NK-92 (cell line): ENCODE measurements around the gene USH1G.
A peak's percentile ranks its signal among the peaks of the same experiment; 100 is the strongest.
"Not testable (repeated sequence)": the region's sequence is repeated elsewhere in the genome, so short reads cannot be mapped to it uniquely, and the experiment has no call there.

Source experiments
- DNase-seq: peaks from one replicate; lab custom pipeline; 2025; ENCODE audit not compliant: unreplicated experiment; lab: John Stamatoyannopoulos, UW

The USH1G gene

DNA sequence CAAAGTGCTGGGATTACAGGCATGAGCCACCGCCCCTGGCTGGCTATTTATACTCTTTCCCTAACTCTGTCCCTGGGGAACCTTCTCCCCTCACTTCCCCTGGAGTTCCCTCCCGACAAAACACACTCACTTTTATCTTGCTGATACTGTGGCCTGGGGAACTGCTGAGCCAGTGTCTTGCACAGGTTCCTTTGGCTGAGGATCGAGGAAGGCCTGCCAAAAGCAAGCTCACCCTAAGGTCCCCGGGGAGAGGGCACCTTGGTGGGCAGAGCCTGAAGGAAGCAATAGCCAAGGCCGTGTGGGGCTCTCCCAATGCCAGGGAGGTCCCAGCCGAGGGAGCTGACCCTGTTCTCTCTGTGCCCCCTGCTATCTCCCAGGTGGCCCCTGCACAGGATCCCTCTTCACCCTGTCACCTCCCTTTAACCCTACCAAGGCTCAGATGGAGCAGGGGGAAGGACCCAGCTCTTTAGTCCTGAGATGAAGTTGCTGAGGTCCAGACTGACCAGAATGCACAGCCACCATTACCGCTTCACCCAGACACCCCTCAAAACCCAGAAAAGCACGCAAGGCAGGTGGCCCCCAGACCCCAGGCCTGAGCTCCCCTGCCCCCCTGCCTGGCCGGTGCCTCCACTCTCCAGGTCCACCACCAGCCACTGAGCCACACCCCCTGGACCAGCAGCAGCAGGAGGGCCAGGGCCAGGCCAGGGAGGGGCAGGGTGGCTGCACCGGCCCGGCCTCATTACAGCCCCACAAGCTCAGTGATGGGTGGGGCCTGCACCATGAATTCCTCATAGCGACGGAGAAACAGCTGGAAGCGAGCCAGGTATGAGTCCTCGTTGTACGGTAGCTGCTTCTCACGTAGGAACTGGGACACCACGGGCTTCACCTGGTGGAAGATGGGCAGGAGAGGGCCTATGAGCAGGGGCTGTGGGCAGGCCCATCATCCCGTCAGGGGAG lies 45.2 kb downstream of the USH1G start:
- DNase-seq, result no peak

- DNase-seq, result no peak
These were observed 47.0 kb downstream of the USH1G start for GRCh38 chr17:74875977-74876593.

GRCh38 chr17:74875155-74875976 lies 47.7 kb downstream of the USH1G start:
- DNase-seq, result no peak

GRCh38 chr17:74874615-74875037 lies 48.4 kb downstream of the USH1G start:
- no peak for DNase-seq

GRCh38 chr17:74873874-74874614 lies 49.0 kb downstream of the USH1G start:
- DNase-seq, result no peak

- peak; percentile 93 for DNase-seq
These were observed 49.8 kb downstream of the USH1G start for GRCh38 chr17:74873037-74873873.

DNA sequence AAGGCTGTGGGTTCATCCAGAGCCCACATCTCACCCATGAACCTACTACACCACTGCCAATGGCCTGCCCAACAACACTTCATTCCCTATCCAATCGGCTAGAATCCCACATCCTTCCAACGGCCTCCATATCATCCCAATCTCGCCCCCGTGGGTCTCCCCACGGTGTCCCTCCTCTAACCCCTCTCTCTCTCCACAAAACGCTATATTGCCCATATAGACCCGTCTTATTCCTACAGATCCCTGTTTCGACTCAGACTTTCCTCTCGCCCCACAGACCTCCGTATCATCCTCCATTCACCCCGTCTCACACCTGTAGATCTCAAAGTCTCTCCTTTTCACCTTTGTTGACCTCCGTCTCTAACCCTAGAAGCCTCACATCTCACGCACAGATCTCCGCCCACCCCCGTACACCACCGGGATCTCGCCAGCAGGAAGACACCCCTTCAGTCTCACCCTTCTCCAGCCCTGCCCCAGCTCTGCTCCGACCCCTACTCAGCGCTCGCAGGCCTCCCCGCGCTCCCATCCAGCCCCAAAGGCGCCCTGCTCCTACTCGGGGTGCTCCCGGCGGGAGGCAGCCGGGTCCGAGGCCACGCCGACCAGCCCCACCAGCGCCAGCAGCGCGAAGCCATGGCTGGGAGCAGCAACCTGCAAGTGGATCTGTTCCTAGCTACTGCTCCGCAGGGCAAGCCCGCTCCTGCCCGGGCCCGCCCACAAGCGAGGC lies 50.6 kb downstream of the USH1G start, which contains the start of gene FDXR:
TSS of gene FDXR (minus strand) at position 682 of the 724 bp plus-strand sequence. CDS start at position 632, 50 bp downstream.
- DNase-seq, result no peak

DNA sequence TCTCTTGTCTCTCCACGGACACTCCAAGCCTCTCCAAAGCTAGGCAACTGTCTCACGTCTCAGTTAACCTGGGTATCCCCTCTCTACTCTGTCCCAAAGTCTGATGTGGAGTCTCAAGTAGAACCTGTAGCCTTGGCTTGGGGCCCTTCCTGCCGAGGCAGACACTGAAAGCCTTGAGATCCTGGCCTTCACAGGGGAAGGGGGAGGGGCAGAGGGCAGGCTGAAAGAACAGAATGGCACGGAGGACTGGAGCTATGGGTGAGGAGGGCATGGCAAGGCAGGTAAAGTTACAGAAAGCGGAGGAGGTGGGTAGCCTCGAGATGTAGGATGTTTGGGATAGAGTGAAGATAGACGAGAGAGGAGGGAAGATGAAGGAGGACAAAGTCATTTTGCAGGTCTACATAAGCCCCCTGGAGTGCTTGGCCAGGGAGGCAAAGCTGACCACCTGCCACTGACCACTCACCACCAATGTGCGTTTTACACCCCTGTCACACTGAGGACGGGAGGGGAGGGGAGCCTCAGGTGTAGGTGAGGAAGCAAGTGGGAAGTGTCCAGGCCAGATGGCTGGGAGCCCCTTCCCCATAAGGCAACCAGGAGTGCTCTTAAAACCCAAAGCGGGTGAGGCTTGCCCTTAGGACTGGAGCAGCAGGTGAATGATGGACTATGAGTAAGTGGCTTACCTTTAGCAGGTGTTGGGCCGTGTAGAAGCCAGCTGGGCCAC lies 51.5 kb downstream of the USH1G start:
- no peak for DNase-seq

GRCh38 chr17:74870512-74870911 lies 52.5 kb downstream of the USH1G start:
- no peak for DNase-seq

DNA sequence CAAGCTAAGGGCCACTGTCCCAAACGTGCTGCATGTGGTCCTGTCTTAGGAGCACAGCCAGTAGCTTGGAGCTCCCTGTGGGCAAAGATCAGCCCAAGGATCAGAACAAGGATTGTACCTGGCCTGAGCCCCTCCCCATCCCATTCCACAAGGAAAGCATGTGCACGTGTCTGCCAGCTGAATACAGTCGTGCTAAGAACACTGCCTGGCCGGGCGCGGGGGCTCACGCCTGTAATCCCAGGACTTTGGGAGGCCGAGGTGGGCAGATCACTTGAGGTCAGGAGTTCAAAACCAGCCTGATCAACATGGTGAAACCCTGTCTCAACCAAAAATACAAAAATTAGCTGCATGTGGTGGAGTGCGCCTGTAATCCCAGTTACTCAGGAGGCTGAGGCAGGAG lies 53.0 kb downstream of the USH1G start:
- DNase-seq, result not testable (repeated sequence)

DNA sequence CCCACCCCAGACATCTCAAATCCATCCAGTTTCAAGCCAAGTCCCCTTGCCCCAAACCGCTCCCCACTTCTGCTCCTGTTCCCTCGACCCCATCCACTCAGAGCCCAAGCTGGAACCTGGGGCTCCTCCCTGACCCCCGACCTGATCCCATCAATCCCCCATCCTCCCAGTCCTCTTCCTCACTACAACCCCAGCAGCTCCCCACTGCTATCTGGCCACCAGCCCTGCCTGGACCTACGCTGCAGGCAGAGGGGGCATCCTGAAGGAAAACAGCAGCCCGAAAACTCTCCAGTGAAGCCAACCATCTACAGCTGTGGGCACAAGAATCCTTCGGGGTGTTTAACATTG lies 54.2 kb downstream of the USH1G start:
- DNase-seq, result no peak

GRCh38 chr17:74868251-74868907 lies 54.7 kb downstream of the USH1G start:
- DNase-seq, result no peak

- DNase-seq, result no peak
These were observed 56.7 kb downstream of the USH1G start for GRCh38 chr17:74866198-74866835.
